Measurements from ENCODE around the gene SLC19A2.

DNA sequence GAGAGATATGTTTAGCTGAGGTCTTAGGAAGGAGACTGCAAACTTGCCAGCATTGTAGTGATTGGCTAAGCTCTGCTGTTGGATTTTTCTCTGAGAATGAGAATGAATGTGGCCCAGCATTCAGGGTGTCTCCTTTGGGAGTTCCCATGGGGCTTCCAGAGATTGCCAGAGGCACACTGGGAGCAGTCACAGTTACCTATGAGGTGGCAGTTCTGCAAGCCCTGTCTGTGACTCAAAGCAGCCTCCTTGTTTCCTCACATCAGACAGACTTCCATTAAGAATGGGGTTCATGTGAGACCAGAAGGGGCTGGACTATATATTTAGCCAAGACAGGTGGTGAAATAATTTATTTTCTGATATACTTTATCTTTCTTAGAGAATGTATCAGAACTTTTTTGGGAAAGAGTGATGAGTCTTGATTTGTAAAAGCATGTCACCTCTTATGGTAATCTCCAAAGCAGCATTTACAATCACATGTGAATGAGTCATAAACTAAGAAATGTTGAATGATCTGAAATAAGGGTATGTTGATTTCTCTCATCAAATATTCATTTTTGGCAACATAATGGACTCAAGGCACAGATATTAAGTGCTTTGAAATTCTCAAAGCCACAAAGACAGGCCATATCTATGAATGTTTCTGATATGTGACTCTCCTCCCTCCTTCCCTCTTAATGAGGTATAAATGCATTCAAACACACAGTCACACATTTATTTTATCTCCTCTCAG lies 9.5 kb upstream of the SLC19A2 start:
- no peak for TF ChIP-seq EZH2 (IDR thresholded peaks at IDR 0.05; ENCODE audit: borderline replicate concordance, low read depth, low read length, severe bottlenecking)
- TF ChIP-seq, protein P1, sequence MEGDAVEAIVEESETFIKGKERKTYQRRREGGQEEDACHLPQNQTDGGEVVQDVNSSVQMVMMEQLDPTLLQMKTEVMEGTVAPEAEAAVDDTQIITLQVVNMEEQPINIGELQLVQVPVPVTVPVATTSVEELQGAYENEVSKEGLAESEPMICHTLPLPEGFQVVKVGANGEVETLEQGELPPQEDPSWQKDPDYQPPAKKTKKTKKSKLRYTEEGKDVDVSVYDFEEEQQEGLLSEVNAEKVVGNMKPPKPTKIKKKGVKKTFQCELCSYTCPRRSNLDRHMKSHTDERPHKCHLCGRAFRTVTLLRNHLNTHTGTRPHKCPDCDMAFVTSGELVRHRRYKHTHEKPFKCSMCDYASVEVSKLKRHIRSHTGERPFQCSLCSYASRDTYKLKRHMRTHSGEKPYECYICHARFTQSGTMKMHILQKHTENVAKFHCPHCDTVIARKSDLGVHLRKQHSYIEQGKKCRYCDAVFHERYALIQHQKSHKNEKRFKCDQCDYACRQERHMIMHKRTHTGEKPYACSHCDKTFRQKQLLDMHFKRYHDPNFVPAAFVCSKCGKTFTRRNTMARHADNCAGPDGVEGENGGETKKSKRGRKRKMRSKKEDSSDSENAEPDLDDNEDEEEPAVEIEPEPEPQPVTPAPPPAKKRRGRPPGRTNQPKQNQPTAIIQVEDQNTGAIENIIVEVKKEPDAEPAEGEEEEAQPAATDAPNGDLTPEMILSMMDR (IDR thresholded peaks at IDR 0.05; ENCODE audit: borderline replicate concordance, extremely low read depth, low read length, poor library complexity, severe bottlenecking) = no peak

Measured in DND-41 (cell line).